ENCODE data around the gene DAB1. TPM values are rescaled to one million over a fixed set of nuclear protein-coding genes. Genes with fewer than 3 reads are reported as not detected.

The DAB1 gene
- total and polyA plus RNA-seq, 2 of the 8 experiments (the other 6 are each of a cell fraction or from before 2014, with no cell fraction given) = 4.4 to 11.8 TPM

- no peak for TF ChIP-seq HDAC2 (IDR thresholded peaks at IDR 0.05; ENCODE audit: borderline replicate concordance in 1 of 2, low read depth in 2 of 2, low read length in 2 of 2)
- TF ChIP-seq CREB1 (IDR thresholded peaks at IDR 0.05) = no peak
- TF ChIP-seq RFX5 (IDR thresholded peaks at IDR 0.05; ENCODE audit: borderline replicate concordance, low read depth, low read length) = no peak
- TF ChIP-seq SP1 (IDR thresholded peaks at IDR 0.05; ENCODE audit: low read depth, low read length) = no peak
- TF ChIP-seq TAF1 (IDR thresholded peaks at IDR 0.05; ENCODE audit: low read depth, low read length) = no peak
- no peak for TF ChIP-seq SRF (IDR thresholded peaks at IDR 0.05; ENCODE audit: low read depth, low read length)
- TF ChIP-seq MAX (IDR thresholded peaks at IDR 0.05) = no peak
- TF ChIP-seq, protein P1, sequence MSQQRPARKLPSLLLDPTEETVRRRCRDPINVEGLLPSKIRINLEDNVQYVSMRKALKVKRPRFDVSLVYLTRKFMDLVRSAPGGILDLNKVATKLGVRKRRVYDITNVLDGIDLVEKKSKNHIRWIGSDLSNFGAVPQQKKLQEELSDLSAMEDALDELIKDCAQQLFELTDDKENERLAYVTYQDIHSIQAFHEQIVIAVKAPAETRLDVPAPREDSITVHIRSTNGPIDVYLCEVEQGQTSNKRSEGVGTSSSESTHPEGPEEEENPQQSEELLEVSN (IDR thresholded peaks at IDR 0.05) = no peak
- no peak for TF ChIP-seq JUN (IDR thresholded peaks at IDR 0.05; ENCODE audit: low read depth, low read length)
- TF ChIP-seq RAD21 (IDR thresholded peaks at IDR 0.05 in 1 of 2, conservative IDR thresholded peaks at IDR 0.05 in 1 of 2; ENCODE audit: low read depth in 2 of 2, low read length in 2 of 2) = no peak
- no peak for TF ChIP-seq CTBP2 (IDR thresholded peaks at IDR 0.05; ENCODE audit: borderline replicate concordance, insufficient read depth, insufficient read length, low read length)
- TF ChIP-seq SP2 (IDR thresholded peaks at IDR 0.05; ENCODE audit: low read length) = no peak
Measured at GRCh38 chr1:57192222-57192621, 231.6 kb downstream of the DAB1 start (continued).

Data from H1 (cell line).